HG02970 (cell line): ENCODE data around the gene AKAP13.
"Not testable (repeated sequence)": the region's sequence is repeated elsewhere in the genome, so short reads cannot be mapped to it uniquely, and the experiment has no call there.

Experiments used
- ATAC-seq: cut with Tn5 transposase; IDR thresholded peaks from one replicate; pipeline ENCODE4 v1.9.1; 2021; ENCODE audit warnings: mild to moderate bottlenecking, moderate library complexity, moderate number of reproducible peaks; ENCODE audit not compliant: unreplicated experiment, low FRiP score

The AKAP13 gene

GRCh38 chr15:85582131-85583079, 202.0 kb downstream of the AKAP13 start:
- ATAC-seq: no peak

GRCh38 chr15:85583442-85583841, 203.0 kb downstream of the AKAP13 start:
- no peak for ATAC-seq

- peak; percentile 37 for ATAC-seq
These were observed 203.6 kb downstream of the AKAP13 start for GRCh38 chr15:85583923-85584390.

GRCh38 chr15:85584872-85585271, 204.5 kb downstream of the AKAP13 start:
- ATAC-seq: no peak

- not testable (repeated sequence) for ATAC-seq
These were observed 205.8 kb downstream of the AKAP13 start for GRCh38 chr15:85586196-85586595.

GRCh38 chr15:85587707-85588411, 207.5 kb downstream of the AKAP13 start:
- no peak for ATAC-seq

GRCh38 chr15:85588677-85589076, 208.3 kb downstream of the AKAP13 start:
- no peak for ATAC-seq

GRCh38 chr15:85589851-85590250, 209.4 kb downstream of the AKAP13 start:
- ATAC-seq: no peak

- no peak for ATAC-seq
These were observed 211.2 kb downstream of the AKAP13 start for GRCh38 chr15:85591622-85592021.

- no peak for ATAC-seq
These were observed 211.7 kb downstream of the AKAP13 start for GRCh38 chr15:85592148-85592547.

- ATAC-seq: no peak
These were observed 213.5 kb downstream of the AKAP13 start for GRCh38 chr15:85593809-85594445.

GRCh38 chr15:85595804-85596536, 215.6 kb downstream of the AKAP13 start:
- no peak for ATAC-seq

- ATAC-seq: no peak
These were observed 216.9 kb downstream of the AKAP13 start for GRCh38 chr15:85597155-85597815.

- no peak for ATAC-seq
These were observed 217.8 kb downstream of the AKAP13 start for GRCh38 chr15:85598219-85598618.

- ATAC-seq: no peak
These were observed 218.5 kb downstream of the AKAP13 start for GRCh38 chr15:85598718-85599398.

- ATAC-seq: no peak
These were observed 219.6 kb downstream of the AKAP13 start for GRCh38 chr15:85600001-85600400.

GRCh38 chr15:85603160-85603559, 222.8 kb downstream of the AKAP13 start:
- no peak for ATAC-seq

- ATAC-seq: no peak
These were observed 223.3 kb downstream of the AKAP13 start for GRCh38 chr15:85603703-85604102.

- ATAC-seq: no peak
These were observed 223.8 kb downstream of the AKAP13 start for GRCh38 chr15:85604194-85604593.
